Ectodermal cell (in vitro differentiated cells): ENCODE results near the gene HINT3.
"Not testable (repeated sequence)": the region's sequence is repeated elsewhere in the genome, so short reads cannot be mapped to it uniquely, and the experiment has no call there.

Source experiments
- H3K27ac ChIP-seq: 2 replicates; pipeline ENCODE4 v1.7.0; 2013; ENCODE audit warnings: mild to moderate bottlenecking, low read depth, low read length; ENCODE audit not compliant: insufficient read depth, poor library complexity, severe bottlenecking
- H3K27me3 ChIP-seq: 2 replicates; pipeline ENCODE4 v1.7.0; 2013; ENCODE audit warnings: mild to moderate bottlenecking, low read length; ENCODE audit not compliant: insufficient read depth, control insufficient read depth, poor library complexity, severe bottlenecking
- H3K36me3 ChIP-seq: one replicate; pipeline ENCODE4 v1.7.0; 2013; ENCODE audit warnings: low read length; ENCODE audit not compliant: control insufficient read depth, insufficient read depth
- H3K4me1 ChIP-seq: one replicate; pipeline ENCODE4 v1.7.0; 2013; ENCODE audit warnings: low read length; ENCODE audit not compliant: control insufficient read depth, insufficient read depth
- H3K4me3 ChIP-seq: 2 replicates; pipeline ENCODE4 v1.7.0; 2013; ENCODE audit warnings: low read depth, low read length, control low read depth; ENCODE audit not compliant: insufficient read depth
- H3K9me3 ChIP-seq: 2 replicates; pipeline ENCODE4 v1.7.0; 2013; ENCODE audit warnings: mild to moderate bottlenecking, low read length, moderate library complexity; ENCODE audit not compliant: control insufficient read depth
- WGBS, 2 experiments: methylation state at CpG; one replicate each; pipeline ENCODE4 v1.1.7; 2013; ENCODE audit warnings: missing lambda C conversion rate in 2 of 2; 5-methylcytosine and 5-hydroxymethylcytosine counted together

The HINT3 gene

GRCh38 chr6:125957845-125958244 is 1.3 kb downstream of the HINT3 start:
- no peaks in the 10 kb centered on the region for H3K9me3 ChIP-seq
- no peak overlapping the region for H3K27ac ChIP-seq
- no peaks in the 10 kb centered on the region for H3K4me1 ChIP-seq
- H3K4me3 ChIP-seq: no peak overlapping the region
- peaks cover 4% of the 10 kb centered on the region for H3K27me3 ChIP-seq
- no peaks in the 10 kb centered on the region for H3K36me3 ChIP-seq
- 77 to 86% methylated on average over 4 of the region's 4 CpGs for WGBS, 2 experiments

DNA sequence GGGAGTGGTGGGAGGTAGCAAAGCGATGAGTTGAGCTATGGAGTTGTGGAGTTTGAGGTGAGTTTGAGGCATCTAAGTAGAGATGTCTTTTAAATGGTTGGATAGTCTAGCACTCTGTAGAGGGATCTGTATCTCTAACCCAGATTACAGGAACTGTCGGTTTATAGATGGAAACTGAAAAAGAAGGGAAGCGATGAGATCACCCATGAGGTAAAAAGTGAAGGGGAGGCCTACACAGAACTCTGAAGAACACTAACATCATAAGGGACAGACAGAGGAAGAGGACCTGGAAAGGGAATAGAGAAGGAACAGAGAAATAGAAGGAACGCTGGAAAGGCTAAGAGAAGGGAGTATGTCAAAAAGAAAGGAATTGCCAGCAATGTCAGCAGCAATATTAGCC is 2.5 kb downstream of the HINT3 start:
- peaks cover 4% of the 10 kb centered on the region for H3K27me3 ChIP-seq
- H3K9me3 ChIP-seq: no peaks in the 10 kb centered on the region
- H3K4me1 ChIP-seq: no peaks in the 10 kb centered on the region
- WGBS, 2 experiments: 95 to 97% methylated on average over 4 of the region's 4 CpGs
- no peak overlapping the region for H3K4me3 ChIP-seq
- no peaks in the 10 kb centered on the region for H3K36me3 ChIP-seq
- H3K27ac ChIP-seq: no peak overlapping the region

DNA sequence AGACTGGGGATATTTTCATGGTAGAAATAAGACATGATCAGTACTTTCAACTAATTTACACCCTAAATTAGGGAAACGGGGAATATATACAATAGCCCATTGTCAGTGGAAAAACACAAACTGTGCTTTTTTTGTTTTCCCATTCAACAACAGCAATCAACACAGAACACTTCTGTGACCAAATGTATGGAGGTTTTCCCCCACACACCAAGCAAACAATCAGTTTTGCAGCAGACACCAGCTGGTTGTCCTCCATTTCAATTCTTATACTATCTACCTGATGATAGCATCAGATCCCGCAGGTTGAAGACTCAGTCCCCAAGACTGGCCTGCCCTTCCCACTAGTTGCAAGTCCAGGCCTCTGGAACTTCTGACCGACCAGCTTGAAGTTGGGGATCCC is 4.5 kb downstream of the HINT3 start:
- no peaks in the 10 kb centered on the region for H3K27me3 ChIP-seq
- 88 to 93% methylated on average over 3 of the region's 3 CpGs for WGBS, 2 experiments
- no peaks in the 10 kb centered on the region for H3K4me1 ChIP-seq
- H3K4me3 ChIP-seq: no peak overlapping the region
- no peaks in the 10 kb centered on the region for H3K9me3 ChIP-seq
- H3K27ac ChIP-seq: no peak overlapping the region
- H3K36me3 ChIP-seq: no peaks in the 10 kb centered on the region

DNA sequence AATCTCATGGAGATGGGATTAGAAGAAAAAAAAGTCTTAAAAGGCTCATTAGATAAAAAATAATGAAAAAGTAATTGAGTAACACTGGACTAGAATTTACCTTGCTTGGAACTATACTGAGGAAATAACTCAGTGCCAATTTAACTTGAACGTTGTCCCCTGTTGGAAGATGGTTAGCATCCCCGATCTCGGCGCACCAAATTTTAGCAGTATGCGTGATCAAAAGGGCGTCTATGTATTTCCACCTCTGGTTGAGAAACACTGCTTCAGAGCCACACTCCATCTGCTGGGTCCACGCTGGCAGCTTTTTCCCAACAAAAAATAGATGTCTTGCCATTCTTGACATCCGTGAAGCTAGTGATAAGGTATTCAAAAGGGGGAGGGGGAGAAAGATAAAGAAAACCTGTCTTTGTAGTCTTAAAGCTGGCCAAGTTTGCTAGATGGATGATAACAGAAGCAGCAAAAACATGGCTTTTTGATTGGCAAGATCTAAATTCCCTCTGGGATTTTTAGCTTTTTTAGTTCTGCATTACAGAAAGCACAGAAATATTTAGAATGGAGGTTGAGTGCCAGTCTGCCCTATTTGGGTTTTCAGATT is 6.4 kb downstream of the HINT3 start:
- Histone ChIP-seq H3K27me3 (no peaks in the 10 kb centered on the region), H3K4me1 (no peaks in the 10 kb centered on the region), H3K9me3 (no peaks in the 10 kb centered on the region), H3K4me3 (no peak overlapping the region), H3K36me3 (no peaks in the 10 kb centered on the region), H3K27ac (no peak overlapping the region)
- WGBS, 2 experiments: 91 to 94% methylated on average over 8 of the region's 8 CpGs

DNA sequence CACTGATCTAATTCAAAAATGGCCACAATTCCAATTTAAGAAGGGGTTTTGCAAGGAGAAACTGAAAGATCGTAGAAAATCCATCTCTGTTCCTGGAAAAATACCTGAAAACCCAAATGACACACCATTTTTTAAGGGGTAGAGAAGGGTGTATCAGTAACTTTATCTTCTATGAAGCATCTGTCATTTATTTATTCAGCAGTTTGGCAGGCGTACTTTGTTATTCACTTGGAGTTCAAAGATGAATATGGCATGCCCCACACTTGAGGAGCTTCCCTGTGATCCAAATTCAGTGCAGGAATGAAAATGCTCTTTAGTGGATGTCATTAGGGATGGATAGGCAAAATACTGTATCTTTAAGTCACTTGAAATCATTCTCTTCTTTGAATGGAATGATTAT is 7.2 kb downstream of the HINT3 start:
- Histone ChIP-seq H3K4me1 (no peaks in the 10 kb centered on the region), H3K9me3 (no peaks in the 10 kb centered on the region), H3K27ac (no peak overlapping the region), H3K4me3 (no peak overlapping the region), H3K27me3 (no peaks in the 10 kb centered on the region), H3K36me3 (no peaks in the 10 kb centered on the region)
- WGBS, 2 experiments: 89 to 93% methylated on average over 2 of the region's 2 CpGs

DNA sequence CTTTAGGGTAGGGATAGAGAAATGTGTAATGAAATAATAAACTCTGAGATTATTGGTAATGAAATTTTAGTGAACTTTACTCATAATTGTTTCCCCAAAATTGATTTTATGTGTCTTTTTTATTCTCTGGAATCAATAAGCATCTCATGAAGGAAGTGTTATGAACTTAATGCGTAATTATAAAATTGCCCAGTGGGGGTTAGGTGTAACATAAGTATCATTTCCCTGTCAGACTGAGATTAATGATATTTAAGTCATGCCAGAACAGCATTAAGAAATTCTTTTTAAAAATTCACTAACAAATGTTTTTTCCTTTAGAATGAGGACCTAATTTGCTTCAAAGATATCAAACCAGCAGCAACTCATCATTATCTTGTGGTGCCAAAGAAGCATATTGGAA is 10.0 kb downstream of the HINT3 start:
- H3K27ac ChIP-seq: no peak overlapping the region

GRCh38 chr6:125968493-125968892 is 11.9 kb downstream of the HINT3 start:
- WGBS, 2 experiments: 78 to 84% methylated on average over 2 of the region's 2 CpGs
- no peaks in the 10 kb centered on the region for H3K27me3 ChIP-seq
- no peak overlapping the region for H3K27ac ChIP-seq
- H3K9me3 ChIP-seq: no peaks in the 10 kb centered on the region
- no peaks in the 10 kb centered on the region for H3K4me1 ChIP-seq
- no peak overlapping the region for H3K4me3 ChIP-seq
- H3K36me3 ChIP-seq: no peaks in the 10 kb centered on the region

More for the DNA sequence above, 10.0 kb downstream of the HINT3 start:
- Histone ChIP-seq H3K9me3 (no peaks in the 10 kb centered on the region), H3K27me3 (no peaks in the 10 kb centered on the region), H3K36me3 (no peaks in the 10 kb centered on the region), H3K4me1 (no peaks in the 10 kb centered on the region), H3K4me3 (no peak overlapping the region)
- 100% methylated on average over 1 of the region's 1 CpG for WGBS, 2 experiments

GRCh38 chr6:125970760-125971159 is 14.2 kb downstream of the HINT3 start:
- no peak overlapping the region for H3K27ac ChIP-seq
- no CpG with 5 or more reads among the region's 2 CpGs for WGBS, 2 experiments
- no peak overlapping the region for H3K4me3 ChIP-seq
- no peaks in the 10 kb centered on the region for H3K36me3 ChIP-seq
- no peaks in the 10 kb centered on the region for H3K4me1 ChIP-seq
- H3K9me3 ChIP-seq: no peaks in the 10 kb centered on the region
- no peaks in the 10 kb centered on the region for H3K27me3 ChIP-seq

DNA sequence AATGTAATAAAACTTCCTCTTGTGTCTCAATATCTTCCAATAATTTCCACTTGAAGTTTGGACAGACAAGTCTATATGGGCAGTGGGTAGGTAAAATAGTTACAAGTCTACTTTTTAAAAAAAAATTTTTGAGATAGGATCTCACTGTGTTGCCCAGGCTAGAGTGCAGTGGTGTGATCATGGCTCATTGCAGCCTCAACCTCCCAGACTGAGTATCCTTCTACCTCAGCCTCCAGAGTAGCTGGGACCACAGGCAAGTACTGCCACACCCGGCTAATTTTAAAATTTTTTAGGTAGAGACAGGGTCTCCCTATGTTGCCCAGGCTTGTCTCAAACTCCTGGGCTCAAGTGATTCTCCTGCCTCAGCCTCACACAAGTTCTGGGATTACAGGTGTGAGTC is 15.9 kb downstream of the HINT3 start:
- not testable (repeated sequence) for H3K4me1 ChIP-seq, H3K9me3 ChIP-seq, H3K27me3 ChIP-seq, H3K27ac ChIP-seq, H3K4me3 ChIP-seq, H3K36me3 ChIP-seq
- WGBS, 2 experiments: 77 to 91% methylated on average over 1 of the region's 1 CpG

DNA sequence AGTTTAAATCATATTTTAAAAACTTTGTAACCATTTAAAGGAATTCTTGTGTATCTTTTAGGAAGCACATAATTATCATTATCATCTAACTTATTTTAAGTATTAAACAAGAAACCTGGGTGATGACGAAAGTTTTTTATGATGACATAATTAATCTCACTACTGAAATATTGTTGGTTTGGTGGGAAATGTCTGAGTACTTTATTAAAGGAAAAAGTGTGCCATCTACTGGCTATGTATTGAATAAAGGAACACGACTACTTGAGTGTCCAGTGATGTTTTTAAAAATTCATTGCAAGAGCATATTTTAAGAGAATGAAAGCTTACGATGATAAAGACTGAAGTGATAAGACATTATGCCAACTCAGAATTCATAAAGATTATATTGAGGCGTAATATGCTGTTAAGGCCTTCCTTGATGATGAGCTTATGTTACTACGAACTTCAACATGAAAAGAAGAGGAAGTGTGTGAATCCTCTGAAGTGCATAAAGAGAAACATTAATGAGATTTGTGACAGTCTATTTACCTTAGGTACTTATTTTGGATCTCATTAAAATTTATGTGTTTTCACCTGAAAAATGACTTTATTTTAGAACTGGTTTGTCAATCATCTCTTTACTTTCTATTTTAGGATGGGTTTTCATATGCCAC is 17.8 kb downstream of the HINT3 start:
- Histone ChIP-seq H3K27ac (no peak overlapping the region), H3K4me3 (no peak overlapping the region)
- WGBS, 2 experiments: 79 to 81% methylated on average over 4 to 5 of the region's 5 CpGs

More for the DNA sequence above, 17.8 kb downstream of the HINT3 start:
- H3K27me3 ChIP-seq: no peaks in the 10 kb centered on the region
- H3K9me3 ChIP-seq: no peaks in the 10 kb centered on the region
- H3K36me3 ChIP-seq: no peaks in the 10 kb centered on the region
- no peaks in the 10 kb centered on the region for H3K4me1 ChIP-seq
